GM13977 (cell line): Measurements from ENCODE around the gene ADAMTS9.
A peak's percentile ranks its signal among the peaks of the same experiment; 100 is the strongest.

Experiments
- DNase-seq: peaks from one replicate; pipeline ENCODE4 v3.0.0; 2012; ENCODE audit warnings: low spot score
- CTCF ChIP-seq: IDR thresholded peaks from 2 replicates; pipeline ENCODE4 v1.5.1; 2012; ENCODE audit warnings: mild to moderate bottlenecking, control low read depth; ENCODE audit not compliant: insufficient read depth; ENCODE audit errors: extremely low read depth, missing control alignments
- in situ Hi-C: fragments of 300-500 bp; cut with MboI; formaldehyde crosslinking; loops from one replicate; pipeline ENCODE4 v1.12.0; 2022; ENCODE audit warnings: low sequenced_read_pairs, low pct_unique_long_range_greater_than_20kb, mixed read lengths, inconsistent platforms; ENCODE audit not compliant: unreplicated experiment

Gene ADAMTS9

DNA sequence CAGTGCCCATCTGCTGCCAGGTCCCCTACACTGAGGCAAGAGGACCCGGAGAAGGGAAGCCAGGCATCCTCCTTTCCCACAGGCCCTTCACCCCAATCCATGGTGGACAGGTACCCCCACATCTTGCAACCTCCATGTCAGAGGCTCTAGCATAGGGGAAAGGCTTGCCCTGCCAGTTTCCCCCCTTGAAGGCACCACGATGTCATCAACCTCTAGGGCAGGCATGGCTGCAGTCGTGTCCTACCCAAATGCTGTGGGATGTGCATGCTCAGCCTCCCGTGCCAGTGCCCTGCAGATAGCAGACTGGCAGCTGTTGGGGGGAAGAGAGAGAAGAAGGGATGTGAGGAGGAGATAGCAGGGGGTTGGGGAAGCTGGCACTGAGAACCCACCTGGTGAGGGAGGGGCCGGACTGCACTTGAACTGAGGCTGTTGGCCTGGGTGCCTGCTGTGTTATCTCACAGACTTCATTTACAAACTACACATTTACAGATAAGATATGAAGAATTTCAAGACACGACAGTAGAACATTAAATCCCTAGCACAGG lies 197.5 kb downstream of the ADAMTS9 start:
- in situ Hi-C loops: no loop called here
- no peak for DNase-seq
- TF ChIP-seq CTCF: no peak

GRCh38 chr3:64489361-64490044 lies 198.3 kb downstream of the ADAMTS9 start:
- in situ Hi-C loops: no loop called here
- TF ChIP-seq CTCF: no peak
- no peak for DNase-seq

- in situ Hi-C loops: no loop called here
- TF ChIP-seq CTCF: no peak
- DNase-seq: no peak
Observed at GRCh38 chr3:64488939-64489338, 198.9 kb downstream of the ADAMTS9 start.

- peak; percentile 81 for TF ChIP-seq CTCF
- DNase-seq: peak; percentile 64
- in situ Hi-C loops: loop anchor here (5.0 kb wide), 1 partner anchor 457 kb away; no protein-coding TSS in a partner anchor
Observed at GRCh38 chr3:64484289-64484992, 203.4 kb downstream of the ADAMTS9 start.

GRCh38 chr3:64483467-64483866 lies 204.3 kb downstream of the ADAMTS9 start:
- DNase-seq: no peak
- no peak for TF ChIP-seq CTCF
- in situ Hi-C loops: loop anchor here (5.0 kb wide), 1 partner anchor 456 kb away; no protein-coding TSS in a partner anchor

- TF ChIP-seq CTCF: no peak
- in situ Hi-C loops: no loop called here
- no peak for DNase-seq
Observed at GRCh38 chr3:64475037-64475436, 212.8 kb downstream of the ADAMTS9 start.
